Right renal cortex interstitium (tissue), 3 donors: Measurements from ENCODE around the gene AGL. TPM values are rescaled to one million over a fixed set of nuclear protein-coding genes. Genes with fewer than 3 reads are reported as not detected.
"Not testable (repeated sequence)": the region's sequence is repeated elsewhere in the genome, so short reads cannot be mapped to it uniquely, and the experiment has no call there.

Experiments used
- DNase-seq, 3 donors: peaks; one replicate each; pipeline ENCODE4 v3.0.0-alpha.2; 2013; ENCODE audit warnings: low read depth in 3 of 3, low spot score in 2 of 3
- polyA plus RNA-seq, 3 donors: library from polyadenylated mRNA; unstranded; fragments of 120-200 nt; gene quantifications; one replicate each; pipeline ENCODE4 v1.2.1, GENCODE V29; 2013; ENCODE audit not compliant: insufficient read length in 3 of 3

The AGL gene
- polyA plus RNA-seq, 3 donors = 30.3 to 32.7 (median 32.4) TPM

- DNase-seq = peak in 1 of 3 donors; percentile 54
Observed at GRCh38 chr1:99850459-99851291, 514 bp downstream of the AGL start.

- DNase-seq = no peak
Observed at GRCh38 chr1:99851850-99852454, 1.8 kb downstream of the AGL start.

GRCh38 chr1:99852648-99853047 lies 2.5 kb downstream of the AGL start:
- DNase-seq = no peak

GRCh38 chr1:99855914-99856450 lies 5.8 kb downstream of the AGL start:
- DNase-seq = no peak

GRCh38 chr1:99857041-99857440 lies 6.9 kb downstream of the AGL start:
- DNase-seq = not testable (repeated sequence)

GRCh38 chr1:99858286-99858685 lies 8.1 kb downstream of the AGL start:
- no peak for DNase-seq

GRCh38 chr1:99858881-99859280 lies 8.7 kb downstream of the AGL start:
- DNase-seq = no peak

GRCh38 chr1:99860703-99861102 lies 10.5 kb downstream of the AGL start:
- no peak for DNase-seq

GRCh38 chr1:99867682-99868081 lies 17.5 kb downstream of the AGL start:
- no peak for DNase-seq

GRCh38 chr1:99869304-99869703 lies 19.1 kb downstream of the AGL start:
- DNase-seq = no peak

- no peak for DNase-seq
Observed at GRCh38 chr1:99869723-99870122, 19.6 kb downstream of the AGL start.

GRCh38 chr1:99872063-99872462 lies 21.9 kb downstream of the AGL start:
- no peak for DNase-seq

- no peak for DNase-seq
Observed at GRCh38 chr1:99877568-99877967, 27.4 kb downstream of the AGL start.

- DNase-seq = no peak
Observed at GRCh38 chr1:99886179-99886578, 36.0 kb downstream of the AGL start.

GRCh38 chr1:99886841-99887240 lies 36.7 kb downstream of the AGL start:
- no peak for DNase-seq

GRCh38 chr1:99887890-99888289 lies 37.7 kb downstream of the AGL start:
- no peak for DNase-seq

GRCh38 chr1:99891997-99892396 lies 41.8 kb downstream of the AGL start:
- DNase-seq = no peak

GRCh38 chr1:99903278-99903677 lies 53.1 kb downstream of the AGL start:
- not testable (repeated sequence) for DNase-seq

GRCh38 chr1:99906535-99906934 lies 56.4 kb downstream of the AGL start:
- no peak for DNase-seq

- no peak for DNase-seq
Observed at GRCh38 chr1:99917214-99917613, 67.1 kb downstream of the AGL start.

- no peak for DNase-seq
Observed at GRCh38 chr1:99919220-99919619, 69.1 kb downstream of the AGL start.

GRCh38 chr1:99934801-99935200 lies 84.6 kb downstream of the AGL start:
- no peak for DNase-seq
